ENCODE results near the gene ZNF821.
"Not testable (repeated sequence)": the region's sequence is repeated elsewhere in the genome, so short reads cannot be mapped to it uniquely, and the experiment has no call there.

Gene ZNF821

GRCh38 chr16:71883849-71884638, at the start of gene ZNF821:
ZNF821 (minus strand) TSS chr16:71884182; CDS start chr16:71879946, 4,236 bp downstream.
- peak; percentile 52 for DNase-seq

GRCh38 chr16:71933017-71933416, 49.0 kb upstream of the ZNF821 start:
- no peak for DNase-seq

- DNase-seq: no peak
These were observed 47.6 kb upstream of the ZNF821 start for GRCh38 chr16:71931599-71931998.

GRCh38 chr16:71931001-71931400, 47.0 kb upstream of the ZNF821 start:
- DNase-seq: no peak

GRCh38 chr16:71930013-71930563, 46.1 kb upstream of the ZNF821 start:
- no peak for DNase-seq

GRCh38 chr16:71929048-71929447, 45.1 kb upstream of the ZNF821 start:
- DNase-seq: no peak

GRCh38 chr16:71927787-71928186, 43.8 kb upstream of the ZNF821 start:
- DNase-seq: no peak

- DNase-seq: no peak
These were observed 43.4 kb upstream of the ZNF821 start for GRCh38 chr16:71927383-71927782.

GRCh38 chr16:71924710-71925109, 40.7 kb upstream of the ZNF821 start:
- no peak for DNase-seq

- DNase-seq: no peak
These were observed 40.1 kb upstream of the ZNF821 start for GRCh38 chr16:71923941-71924690.

- DNase-seq: no peak
These were observed 36.7 kb upstream of the ZNF821 start for GRCh38 chr16:71920658-71921057.

- DNase-seq: no peak
These were observed 35.1 kb upstream of the ZNF821 start for GRCh38 chr16:71919035-71919434.

- DNase-seq: no peak
These were observed 33.9 kb upstream of the ZNF821 start for GRCh38 chr16:71917900-71918299.

- no peak for DNase-seq
These were observed 32.5 kb upstream of the ZNF821 start for GRCh38 chr16:71916397-71916920.

GRCh38 chr16:71915350-71915749, 31.4 kb upstream of the ZNF821 start:
- DNase-seq: no peak

GRCh38 chr16:71914802-71915201, 30.8 kb upstream of the ZNF821 start:
- no peak for DNase-seq

GRCh38 chr16:71912534-71913275, 28.7 kb upstream of the ZNF821 start:
- DNase-seq: no peak

GRCh38 chr16:71911121-71911520, 27.1 kb upstream of the ZNF821 start:
- no peak for DNase-seq

- not testable (repeated sequence) for DNase-seq
These were observed 21.8 kb upstream of the ZNF821 start for GRCh38 chr16:71905765-71906164.

- DNase-seq: no peak
These were observed 20.3 kb upstream of the ZNF821 start for GRCh38 chr16:71904239-71904638.

GRCh38 chr16:71903608-71904007, 19.6 kb upstream of the ZNF821 start:
- no peak for DNase-seq

GRCh38 chr16:71902656-71903365, 18.8 kb upstream of the ZNF821 start:
- no peak for DNase-seq

All from NCI-H526 treated with DMSO at 0.1 percent for 48 hours (cell line).